NCI-H2081 (cell line): ENCODE results near the gene OR52E5.

Source experiments
- DNase-seq, 2 experiments: peaks; one replicate each; lab custom pipeline; 2025; lab: John Stamatoyannopoulos, UW

The OR52E5 gene

DNA sequence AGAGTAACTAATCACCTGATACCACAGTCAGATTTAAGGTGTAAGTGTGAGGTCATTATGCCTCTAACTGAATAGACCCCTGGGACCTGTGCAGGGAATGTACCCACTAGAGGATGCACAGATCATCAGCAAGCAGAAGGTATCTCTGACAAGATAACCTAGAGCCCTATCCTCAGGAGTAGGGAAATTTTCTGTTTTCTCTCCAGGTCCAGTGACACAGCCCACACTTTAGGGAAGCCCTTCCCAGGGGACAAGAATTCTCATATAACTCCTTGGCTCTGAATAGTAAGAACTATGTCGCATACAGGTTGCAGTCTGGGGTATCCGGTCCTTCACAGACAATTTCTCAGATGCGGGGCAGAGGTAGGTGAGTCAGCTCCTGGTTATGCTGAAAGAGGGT lies at the start of gene OR52E5:
Gene OR52E5, plus strand, starts transcription at position 301 of the 400 bp plus-strand sequence. CDS start 7,569 bp downstream, outside the sequence.
- DNase-seq: no peak

DNA sequence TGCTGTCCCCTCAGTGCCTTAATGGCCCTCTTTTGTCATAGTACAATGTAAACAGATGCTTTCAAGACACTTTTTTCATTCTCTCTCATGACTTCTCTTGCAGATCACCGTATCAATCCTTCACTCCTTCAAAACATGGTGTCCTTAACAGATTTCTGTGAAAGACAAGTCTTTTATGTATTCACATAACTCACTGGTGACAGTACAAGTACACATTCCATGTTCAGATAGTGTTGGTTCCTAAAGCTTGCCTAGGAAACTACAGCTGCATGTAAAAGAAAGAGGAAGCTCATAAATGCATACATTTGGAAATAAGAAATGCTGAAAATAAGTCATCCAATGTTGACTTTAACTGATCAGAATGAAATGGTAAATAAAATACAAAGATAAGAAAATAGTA lies 46.3 kb upstream of the OR52E5 start:
- no peak for DNase-seq

DNA sequence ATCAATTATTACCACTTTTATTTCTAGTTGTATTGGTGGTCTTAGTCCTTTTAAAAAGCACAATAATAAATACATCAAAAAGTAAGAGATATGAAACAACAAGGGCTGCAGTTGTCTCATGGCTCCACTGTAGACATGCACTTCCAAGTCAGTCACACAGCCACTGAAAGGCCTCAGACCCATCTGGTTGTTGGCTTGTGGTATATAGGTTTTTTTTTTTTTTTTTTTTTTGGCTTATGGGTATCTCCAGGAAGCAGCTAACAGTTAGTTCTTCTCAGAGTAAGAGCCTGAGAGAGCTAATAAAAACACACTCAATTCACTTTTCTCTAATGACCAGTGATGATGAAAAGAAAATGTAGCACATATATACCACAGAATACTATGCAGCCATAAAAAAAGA lies 45.3 kb upstream of the OR52E5 start:
- no peak for DNase-seq

DNA sequence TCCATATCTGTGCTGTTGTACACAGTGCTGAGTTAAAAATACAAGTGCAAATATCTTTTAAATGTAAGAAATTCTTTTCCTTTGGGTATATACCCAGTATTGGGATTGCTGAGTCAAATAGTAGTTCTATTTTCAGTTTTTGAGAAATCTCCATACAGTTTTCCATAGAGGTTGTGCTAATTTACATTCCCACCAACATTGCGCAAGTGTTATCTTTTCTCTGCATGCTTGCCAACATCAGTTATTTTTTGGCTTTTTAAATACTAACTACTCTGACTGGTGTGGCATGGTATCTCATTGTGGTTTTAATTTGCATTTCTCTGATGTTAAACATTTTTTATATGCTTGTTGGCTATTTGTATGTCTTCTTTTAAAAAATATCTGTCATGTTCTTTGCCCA lies 42.0 kb upstream of the OR52E5 start:
- no peak for DNase-seq

DNA sequence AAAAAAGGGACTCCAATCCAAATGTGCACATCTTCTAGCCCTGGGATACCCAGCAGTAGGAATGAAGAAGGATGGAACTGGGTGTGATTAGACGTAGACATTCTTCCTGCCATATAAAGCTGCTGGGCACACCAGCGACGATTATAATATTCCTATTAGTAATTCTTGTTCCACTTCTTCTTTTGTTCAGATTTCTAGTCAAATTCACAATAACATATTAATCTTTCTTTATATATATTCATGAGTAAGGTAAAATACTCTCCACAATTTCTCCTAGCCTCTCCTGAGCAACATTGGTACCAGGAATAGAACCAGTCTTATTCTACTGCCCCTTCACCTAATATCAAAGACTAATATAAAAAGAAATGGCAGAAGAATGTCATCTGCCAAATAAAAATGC lies 35.4 kb upstream of the OR52E5 start, which contains the start of gene OR52E8:
Gene OR52E8, minus strand, starts transcription at position 101 of the 400 bp plus-strand sequence. Its CDS starts 0 bp downstream, at position 101.
- no peak for DNase-seq

DNA sequence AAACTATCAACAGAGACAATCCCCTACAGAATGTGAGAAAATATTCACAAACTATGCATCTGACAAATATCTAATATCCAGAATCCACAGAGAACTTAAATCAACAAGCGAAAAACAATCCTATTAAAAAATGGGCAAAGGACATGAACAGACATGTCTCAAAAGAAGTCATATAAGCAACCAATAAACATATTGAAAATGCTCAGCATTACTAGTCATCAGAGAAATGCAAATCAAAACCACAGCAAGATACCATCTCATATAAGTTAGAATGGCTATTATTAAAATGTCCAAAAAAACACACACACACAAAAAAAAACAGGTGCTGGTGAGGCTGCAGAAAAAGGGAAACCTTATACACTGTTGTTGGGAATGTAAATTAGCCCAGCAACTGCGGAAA lies 27.2 kb upstream of the OR52E5 start:
- DNase-seq: no peak

DNA sequence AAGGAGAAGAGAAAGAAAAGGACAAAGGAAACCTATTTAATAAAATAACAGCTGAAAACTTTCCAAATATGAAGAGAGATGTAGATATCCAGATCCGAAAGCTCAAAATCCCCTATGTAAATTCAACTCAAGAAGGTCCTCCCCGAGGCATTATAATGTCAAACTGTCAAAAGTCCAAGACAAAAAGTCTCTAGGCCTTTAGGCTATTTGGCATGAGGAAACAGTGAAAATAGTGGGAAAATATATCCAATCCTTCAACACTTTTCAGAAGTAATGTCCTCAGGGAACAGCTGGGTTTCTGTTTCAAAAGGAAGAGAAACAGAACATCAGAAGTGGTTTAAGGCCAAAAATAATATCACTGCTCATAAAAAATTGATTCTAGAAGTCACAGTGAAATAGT lies 14.4 kb upstream of the OR52E5 start:
- no peak for DNase-seq

DNA sequence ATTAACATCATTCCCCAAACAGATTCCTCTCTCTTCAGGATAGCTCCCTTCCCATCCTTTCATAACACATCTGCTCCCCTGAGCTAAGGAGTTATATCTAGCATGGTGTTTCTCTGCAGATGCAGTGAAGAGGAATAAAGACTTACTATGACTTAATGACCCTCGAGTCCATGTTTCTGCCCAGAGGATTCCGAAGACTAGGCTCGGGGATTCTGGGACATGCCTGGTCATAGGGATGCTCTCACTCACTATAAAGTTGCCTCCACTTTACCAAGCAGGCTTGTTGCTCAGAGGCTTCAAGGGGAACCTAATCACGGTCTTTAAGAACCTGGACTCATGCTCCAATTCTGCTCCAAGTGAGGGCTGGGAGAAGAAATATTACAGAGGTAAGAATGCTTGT lies 12.7 kb upstream of the OR52E5 start, which contains the start of gene OR52E4:
Gene OR52E4, plus strand, starts transcription at position 301 of the 400 bp plus-strand sequence. CDS start 3,664 bp downstream, outside the sequence.
- no peak for DNase-seq

DNA sequence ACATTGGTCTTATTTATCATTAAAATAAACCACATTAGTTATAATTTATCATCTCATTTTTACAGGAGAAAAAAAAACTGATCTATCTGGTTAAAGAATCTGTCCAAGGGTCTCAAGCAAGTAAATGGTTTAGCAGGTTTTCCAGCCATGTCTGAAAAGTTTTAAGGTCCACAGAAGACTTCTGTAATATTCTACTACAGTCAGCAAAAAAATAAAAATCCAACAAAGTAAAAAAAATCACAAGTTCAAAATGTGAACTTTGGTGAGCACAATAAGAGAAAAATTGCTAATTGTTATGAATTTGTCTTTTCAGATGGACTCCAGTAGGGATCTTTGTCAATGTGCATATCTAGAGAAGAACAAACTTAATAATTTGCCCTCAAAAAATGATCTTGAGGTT lies 11.3 kb upstream of the OR52E5 start:
- DNase-seq: no peak

DNA sequence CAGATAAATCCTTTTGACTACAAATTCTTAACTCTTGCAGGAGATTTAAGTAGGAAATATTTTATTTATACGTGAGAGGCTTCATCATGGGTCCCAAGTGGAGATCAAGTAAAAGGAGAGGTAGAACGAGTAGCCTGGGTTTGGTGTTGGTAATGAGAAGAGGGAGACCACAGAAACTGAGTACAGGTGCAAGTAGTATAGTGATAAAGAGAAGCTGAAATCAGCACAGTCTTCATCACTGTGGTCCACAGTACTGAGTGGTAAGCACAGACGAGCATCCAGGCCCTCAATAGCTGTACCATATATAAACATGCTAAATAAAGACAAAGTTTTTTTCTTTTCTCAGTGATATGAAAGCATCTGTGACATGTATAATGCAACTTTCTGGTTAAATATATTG lies 5.8 kb upstream of the OR52E5 start:
- DNase-seq: no peak

DNA sequence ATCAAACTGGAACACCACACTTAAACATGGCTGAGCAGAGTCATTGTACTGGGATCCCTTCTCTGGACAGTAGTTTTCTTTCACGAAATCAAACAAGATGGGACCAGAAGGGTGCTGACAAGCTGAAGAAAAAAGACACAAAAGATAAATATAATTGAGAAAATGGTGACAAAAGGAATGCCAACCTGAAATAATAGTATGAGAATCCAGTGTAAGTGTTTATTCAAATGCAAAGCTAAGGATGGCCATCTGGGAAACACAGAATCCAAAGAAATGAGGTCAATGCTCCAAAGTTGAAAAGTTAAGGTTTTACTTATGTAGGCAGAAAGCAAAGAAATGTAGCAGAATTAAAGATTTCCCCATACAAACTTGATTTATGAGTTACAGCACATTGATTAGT lies 5.3 kb upstream of the OR52E5 start:
- no peak for DNase-seq

DNA sequence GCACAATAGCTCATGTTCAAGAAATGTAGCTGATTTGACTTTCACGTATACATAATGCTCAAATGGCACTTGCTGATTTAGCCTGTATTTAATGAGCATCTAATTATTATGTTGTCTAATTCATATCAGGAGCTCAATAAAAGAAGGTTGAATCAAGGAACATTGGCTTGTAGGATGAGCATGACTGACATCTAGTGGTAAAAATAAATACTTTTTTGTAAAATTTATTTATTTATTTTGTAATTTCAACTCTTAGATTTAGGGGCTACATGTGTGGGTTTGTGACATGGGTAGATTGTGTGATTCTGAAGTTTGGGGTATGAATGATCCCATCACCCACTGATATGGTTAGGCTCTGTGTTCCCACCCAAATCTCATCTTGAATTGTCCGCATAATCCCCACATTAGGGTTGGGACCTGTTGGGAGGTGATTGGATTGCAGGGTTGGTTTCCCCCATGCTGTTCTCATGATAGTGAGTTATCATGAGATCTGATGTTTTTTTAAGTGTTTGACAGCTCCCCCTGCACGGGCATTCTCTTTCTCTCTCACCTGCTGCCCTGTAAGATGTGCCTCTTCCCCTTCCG lies 1.7 kb upstream of the OR52E5 start:
- DNase-seq: no peak

DNA sequence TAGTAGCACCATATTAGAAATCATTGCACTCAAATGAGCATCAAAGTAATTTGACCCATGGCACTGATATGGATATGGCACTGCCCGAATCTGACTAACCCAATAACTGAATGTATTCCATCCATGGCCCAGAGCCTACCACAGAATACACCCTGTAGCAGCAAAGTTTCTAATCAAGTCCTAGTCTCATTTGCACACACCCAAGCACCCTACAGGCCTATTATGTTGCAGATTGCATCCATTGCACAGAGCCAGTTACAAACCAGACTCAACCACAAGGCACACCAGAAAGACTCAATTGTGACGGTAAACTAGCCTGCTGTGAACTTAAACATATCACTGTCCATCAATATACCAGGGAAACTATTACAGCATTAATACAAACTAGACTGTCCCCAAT lies 6.5 kb downstream of the OR52E5 start:
- no peak for DNase-seq

DNA sequence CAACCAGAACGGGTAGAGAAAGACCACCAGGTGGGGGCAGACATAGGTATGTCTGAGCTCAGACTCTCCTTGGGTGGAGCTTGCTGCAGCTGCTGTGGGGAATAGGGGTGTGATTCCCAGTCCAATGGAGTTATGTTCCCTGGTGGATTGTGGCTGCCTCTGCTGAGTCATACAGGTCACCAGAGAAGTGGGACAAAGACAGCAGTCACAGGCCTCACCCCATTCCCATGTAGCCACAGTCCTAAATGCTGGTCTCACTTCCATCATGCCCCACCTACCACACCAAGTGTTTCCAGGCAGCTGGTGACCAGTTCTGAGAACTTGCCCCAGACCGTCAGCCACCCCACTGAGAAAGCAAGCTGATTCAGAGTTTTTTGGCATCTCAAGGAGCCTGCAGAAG lies 17.5 kb downstream of the OR52E5 start:
- DNase-seq: no peak

DNA sequence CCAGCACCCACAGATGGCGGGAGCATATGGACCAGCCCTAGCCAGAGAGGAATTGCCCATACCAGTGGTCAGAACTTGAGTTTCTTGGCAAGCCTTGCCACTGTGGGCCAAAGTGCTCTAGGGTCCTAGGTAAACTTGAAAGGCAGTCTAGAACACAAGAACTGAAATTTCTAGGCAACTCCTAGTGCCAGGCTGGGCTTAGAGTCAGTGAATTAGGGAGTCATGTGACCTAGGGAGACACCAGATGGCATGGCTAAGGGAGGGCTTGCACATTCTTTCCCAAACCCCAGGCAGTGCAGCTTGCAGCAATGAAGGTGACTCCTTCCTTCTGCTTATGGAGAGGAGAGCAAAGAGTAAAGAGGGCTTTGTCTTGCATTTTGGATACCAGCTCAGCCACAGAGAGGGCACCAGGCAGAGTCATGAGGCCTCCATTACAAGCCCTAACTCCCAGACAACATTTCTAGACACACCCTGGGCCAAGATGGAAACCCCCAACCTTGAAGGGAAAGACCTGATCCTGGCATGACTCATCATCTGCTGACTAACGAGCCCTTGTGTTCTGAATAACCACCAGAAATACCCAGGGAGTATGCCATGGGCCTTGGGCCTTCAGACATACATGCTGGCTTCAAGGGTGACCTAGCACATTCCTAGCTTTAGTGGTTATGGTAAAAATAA lies 29.9 kb downstream of the OR52E5 start:
- DNase-seq: no peak

DNA sequence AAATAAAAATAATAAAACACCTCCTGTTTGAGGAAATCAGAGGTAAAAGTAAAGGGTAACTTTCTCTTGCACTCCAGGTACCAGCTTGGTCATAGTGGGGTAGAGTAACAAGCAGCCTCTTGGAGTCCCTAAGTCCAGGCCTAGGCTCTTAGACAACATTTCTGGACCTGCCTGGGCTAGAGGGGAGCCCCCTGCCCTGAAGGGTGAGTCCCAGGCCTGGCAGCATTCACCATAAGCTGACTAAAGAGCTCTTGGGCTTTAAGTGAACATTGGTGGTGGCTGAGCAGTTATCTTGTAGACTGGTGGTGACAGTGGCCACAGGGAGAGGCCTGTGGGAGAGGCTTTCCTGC lies 30.4 kb downstream of the OR52E5 start:
- no peak for DNase-seq

DNA sequence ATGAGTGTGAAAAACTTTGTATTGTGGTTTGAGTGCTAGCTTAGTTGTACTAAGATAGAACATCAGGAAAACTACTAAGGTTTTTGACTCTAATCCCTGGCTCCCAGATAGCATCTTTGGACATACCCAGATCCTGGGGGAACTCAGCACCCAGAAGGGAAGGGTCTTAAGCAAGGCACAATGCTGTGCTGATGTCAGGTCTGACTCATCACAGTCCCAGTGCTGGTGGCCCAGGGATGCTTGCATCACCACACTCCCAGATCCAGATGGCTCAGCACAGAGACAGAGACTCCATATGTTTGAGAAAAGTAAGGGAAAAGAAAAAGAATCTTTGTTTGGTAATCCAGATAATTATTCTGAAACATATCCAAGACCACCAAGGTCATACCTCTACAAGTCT lies 30.8 kb downstream of the OR52E5 start:
- DNase-seq: no peak

DNA sequence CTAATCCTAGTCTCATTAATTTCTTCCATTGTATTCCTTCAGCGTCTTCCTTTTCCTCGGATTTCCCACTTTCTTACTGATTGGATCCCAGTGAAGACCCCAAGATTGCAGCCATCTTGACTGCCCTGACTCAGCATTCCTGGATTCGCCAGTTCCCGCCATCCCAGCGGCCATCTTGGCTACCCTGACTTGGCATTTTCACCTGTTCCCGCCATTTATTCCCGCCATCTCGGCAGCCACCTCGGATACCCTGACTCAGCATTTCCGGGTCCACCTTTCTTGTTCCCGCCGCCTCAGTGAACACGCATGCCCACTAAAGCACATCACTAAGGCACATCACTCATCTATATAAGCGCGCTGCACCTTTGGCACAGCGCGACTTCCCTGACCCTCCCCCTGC lies 35.3 kb downstream of the OR52E5 start:
- DNase-seq: no peak

DNA sequence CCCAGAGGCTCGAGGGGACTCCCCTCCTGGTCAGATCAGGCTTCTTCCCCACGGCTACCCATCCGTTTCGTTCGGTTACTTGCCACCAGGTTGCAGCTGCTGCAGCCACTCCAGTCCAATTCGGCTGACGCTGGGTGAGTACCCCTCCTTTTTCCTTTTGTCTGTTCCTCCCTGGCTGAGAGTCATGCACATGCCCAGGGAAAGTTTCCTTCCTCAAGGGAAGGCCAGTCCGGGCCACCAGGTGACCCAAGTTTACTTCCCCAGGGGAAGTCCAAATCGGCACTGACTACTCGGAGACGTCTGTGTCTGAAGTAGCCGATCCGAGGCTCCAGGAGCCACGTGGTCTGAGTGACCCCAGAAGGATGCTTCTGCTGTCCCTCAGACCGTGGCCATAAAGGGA lies 35.8 kb downstream of the OR52E5 start:
- DNase-seq: no peak

DNA sequence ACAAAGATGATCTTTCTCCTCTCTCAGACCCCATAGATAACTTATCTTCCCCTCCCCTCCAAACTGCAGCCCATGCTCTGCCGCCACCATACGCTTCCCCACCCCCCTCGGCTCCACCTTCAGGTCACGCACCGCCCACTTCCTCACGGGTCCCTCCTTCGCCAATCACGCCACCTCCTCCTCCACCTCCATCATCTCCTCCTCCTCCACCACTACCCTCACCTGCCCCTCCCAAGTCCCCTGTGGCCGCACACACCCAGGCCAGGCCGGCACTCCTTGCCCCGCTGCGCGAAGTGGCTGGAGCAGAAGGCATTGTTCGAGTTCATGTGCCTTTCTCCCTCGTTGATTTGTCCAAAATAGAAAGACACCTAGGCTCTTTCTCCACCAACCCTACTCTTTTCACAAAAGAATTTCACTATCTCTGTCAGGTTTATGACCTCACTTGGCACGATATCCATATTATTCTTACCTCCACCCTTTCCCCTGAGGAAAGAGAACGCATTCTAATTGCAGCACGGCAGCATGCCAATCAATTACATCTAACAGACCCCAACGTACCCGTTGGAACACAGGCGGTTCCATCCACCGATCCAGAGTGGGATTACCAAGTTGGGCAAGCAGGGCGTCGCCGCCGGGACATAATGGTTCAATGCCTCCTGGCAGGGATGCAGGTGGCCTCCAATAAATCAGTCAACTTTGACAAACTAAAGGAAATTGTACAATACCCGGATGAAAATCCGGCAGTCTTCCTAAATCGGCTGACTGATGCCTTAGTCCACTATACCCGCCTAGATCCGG lies 36.8 kb downstream of the OR52E5 start:
- DNase-seq: no peak

DNA sequence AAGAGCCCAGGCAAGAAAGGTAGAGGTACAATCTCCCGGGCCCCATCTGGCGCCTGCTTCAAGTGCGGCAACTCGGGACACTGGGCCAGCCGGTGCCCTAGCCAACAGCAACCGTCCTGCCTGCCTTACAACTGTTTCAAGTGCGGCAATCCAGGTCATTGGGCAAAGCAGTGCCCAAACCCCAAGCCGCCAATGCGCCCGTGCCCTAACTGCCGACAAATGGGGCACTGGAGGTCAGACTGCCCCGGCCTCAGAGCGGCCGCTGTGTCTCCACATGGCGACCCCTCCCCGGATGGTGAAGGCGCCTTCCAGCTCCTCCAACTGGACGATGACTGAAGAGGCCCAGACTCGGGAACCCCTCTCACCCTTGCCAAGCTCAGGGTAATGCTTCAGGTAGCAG lies 37.6 kb downstream of the OR52E5 start:
- no peak for DNase-seq

DNA sequence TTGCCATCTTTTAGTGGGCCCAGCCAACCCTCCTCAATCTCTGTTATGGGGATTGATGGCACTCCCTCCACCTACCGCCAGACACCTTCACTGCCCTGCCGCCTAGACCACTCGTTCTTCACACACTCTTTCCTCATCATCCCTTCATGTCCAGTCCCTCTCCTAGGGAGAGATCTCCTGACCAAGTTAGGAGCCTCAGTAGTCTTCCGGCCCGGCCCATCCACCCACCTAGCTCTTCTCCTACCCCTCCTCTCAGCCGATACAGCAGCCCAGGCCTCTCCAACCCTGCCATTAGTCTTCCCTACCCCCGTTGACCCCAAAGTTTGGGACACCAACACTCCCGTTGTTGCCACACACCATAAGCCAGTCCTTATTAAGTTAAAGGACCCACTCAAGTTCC lies 38.1 kb downstream of the OR52E5 start:
- DNase-seq: no peak

DNA sequence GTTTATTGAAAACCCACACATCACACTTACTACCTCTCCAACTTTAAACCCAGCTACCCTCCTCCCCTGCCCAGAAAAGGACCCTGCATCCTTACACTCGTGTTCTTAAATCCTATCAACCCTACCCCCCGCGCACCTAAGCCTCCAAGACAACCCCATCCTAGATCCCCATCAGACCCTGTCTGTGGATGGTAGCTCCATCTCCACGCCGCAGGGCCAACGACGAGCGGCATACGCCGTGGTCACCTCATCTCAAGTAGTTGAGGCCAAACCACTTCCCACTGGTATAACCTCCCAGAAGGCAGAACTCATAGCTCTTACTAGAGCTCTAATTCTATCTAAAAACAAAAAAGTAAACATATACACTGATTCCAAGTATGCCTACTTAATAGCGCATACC lies 39.7 kb downstream of the OR52E5 start:
- DNase-seq: no peak
